Liver (tissue), 9 donors: ENCODE measurements around the gene PIWIL1. TPM values are rescaled to one million over a fixed set of nuclear protein-coding genes. Genes with fewer than 3 reads are reported as not detected.

Source experiments
- DNase-seq: peaks from one replicate; pipeline ENCODE4 v3.0.0-alpha.2; 2017; ENCODE audit warnings: low spot score
- H3K27ac ChIP-seq, 2 donors: one replicate each; pipeline ENCODE4 v1.7.0; 2013; ENCODE audit warnings: inconsistent platforms in 2 of 2, low read length in 2 of 2, control low read depth in 1 of 2, low read depth in 1 of 2, mild to moderate bottlenecking in 1 of 2
- H3K27me3 ChIP-seq, 4 donors: one replicate each; pipeline versions ENCODE4 v1.6.1 to v1.7.0; 2013; ENCODE audit warnings: low read length in 3 of 4, inconsistent platforms in 1 of 4, mild to moderate bottlenecking in 1 of 4, moderate library complexity in 1 of 4; ENCODE audit not compliant: control insufficient read depth in 4 of 4, insufficient read depth in 4 of 4
- H3K36me3 ChIP-seq, 4 donors: one replicate each; pipeline versions ENCODE4 v1.6.1 to v1.7.0; 2013; ENCODE audit warnings: low read length in 3 of 4, mild to moderate bottlenecking in 3 of 4, low read depth in 1 of 4, moderate library complexity in 1 of 4; ENCODE audit not compliant: control insufficient read depth in 4 of 4, insufficient read depth in 3 of 4
- H3K4me1 ChIP-seq, 4 donors: one replicate each; pipeline versions ENCODE4 v1.6.1 to v1.7.0; 2013; ENCODE audit warnings: low read length in 3 of 4, mild to moderate bottlenecking in 3 of 4, moderate library complexity in 1 of 4; ENCODE audit not compliant: control insufficient read depth in 4 of 4, insufficient read depth in 4 of 4
- H3K4me3 ChIP-seq, 3 donors: one replicate each; pipeline versions ENCODE4 v1.6.1 to v1.7.0; 2013; ENCODE audit warnings: low read length in 3 of 3, control low read depth in 1 of 3, low read depth in 1 of 3, mild to moderate bottlenecking in 1 of 3
- H3K9ac ChIP-seq, 2 donors: one replicate each; pipeline ENCODE4 v1.7.0; 2013; ENCODE audit warnings: low read length in 2 of 2, mild to moderate bottlenecking in 2 of 2, moderate library complexity in 2 of 2, control low read depth in 1 of 2, low read depth in 1 of 2
- H3K9me3 ChIP-seq, 4 donors: one replicate each; pipeline versions ENCODE4 v1.6.1 to v1.7.0; 2013; ENCODE audit warnings: low read length in 3 of 4; ENCODE audit not compliant: control insufficient read depth in 4 of 4
- CTCF ChIP-seq: fragments of 150-350 bp; IDR thresholded peaks from 2 replicates; pipeline ENCODE4 v1.5.1; 2017; ENCODE audit warnings: improper control_type of control experiment, low read depth, low read length; ENCODE audit not compliant: missing input control
- EGR1 ChIP-seq, 2 donors: IDR thresholded peaks; 2 replicates each; pipeline ENCODE4 v1.6.1; 2016 to 2018; ENCODE audit warnings: antibody characterized with exemption in 2 of 2, low read depth in 2 of 2
- FOXA1 ChIP-seq: IDR thresholded peaks from 2 replicates; pipeline ENCODE4 v1.6.1; 2016; ENCODE audit warnings: antibody characterized with exemption
- FOXA2 ChIP-seq: IDR thresholded peaks from 2 replicates; pipeline ENCODE4 v1.6.1; 2016; ENCODE audit warnings: antibody characterized with exemption
- GABPA ChIP-seq, 2 donors: IDR thresholded peaks in 1 of 2; conservative IDR thresholded peaks in 1 of 2; 2 replicates each; pipeline ENCODE4 v1.6.1; 2016; ENCODE audit warnings: antibody characterized with exemption in 2 of 2, mild to moderate bottlenecking in 1 of 2, moderate library complexity in 1 of 2
- HNF4A ChIP-seq, 2 donors: conservative IDR thresholded peaks; 2 replicates each; pipeline ENCODE4 v1.6.1; 2016; ENCODE audit warnings: antibody characterized with exemption in 2 of 2, mild to moderate bottlenecking in 2 of 2
- HNF4G ChIP-seq: IDR thresholded peaks from 2 replicates; pipeline ENCODE4 v1.6.1; 2016; ENCODE audit warnings: antibody characterized with exemption
- JUND ChIP-seq, 2 donors: IDR thresholded peaks; 2 replicates each; pipeline ENCODE4 v1.6.1; 2016; ENCODE audit warnings: antibody characterized with exemption in 2 of 2
- MAX ChIP-seq: IDR thresholded peaks from 2 replicates; pipeline ENCODE4 v1.6.1; 2016; ENCODE audit warnings: antibody characterized with exemption
- NR2F2 ChIP-seq: IDR thresholded peaks from 2 replicates; pipeline ENCODE4 v1.6.1; 2016; ENCODE audit warnings: antibody characterized with exemption
- RAD21 ChIP-seq, 2 donors: IDR thresholded peaks; 2 replicates each; pipeline ENCODE4 v1.6.1; 2016; ENCODE audit warnings: antibody characterized with exemption in 2 of 2, mild to moderate bottlenecking in 2 of 2
- RXRA ChIP-seq, 2 donors: IDR thresholded peaks; 2 replicates each; pipeline ENCODE4 v1.6.1; 2017 to 2018; ENCODE audit warnings: antibody characterized with exemption in 2 of 2, mild to moderate bottlenecking in 1 of 2
- SP1 ChIP-seq: IDR thresholded peaks from 2 replicates; pipeline ENCODE4 v1.6.1; 2018; ENCODE audit warnings: antibody characterized with exemption, mild to moderate bottlenecking
- TAF1 ChIP-seq: conservative IDR thresholded peaks from 2 replicates; pipeline ENCODE4 v1.6.1; 2016; ENCODE audit warnings: antibody characterized with exemption, mild to moderate bottlenecking
- YY1 ChIP-seq: IDR thresholded peaks from 2 replicates; pipeline ENCODE4 v1.6.1; 2016; ENCODE audit warnings: antibody characterized with exemption, mild to moderate bottlenecking
- WGBS: extraction: QIAGEN DNeasy Blood & Tissue Kit; methylation state at CpG from one replicate; pipeline ENCODE4 v1.1.7; 2013; 5-methylcytosine and 5-hydroxymethylcytosine counted together
- polyA plus RNA-seq, 2 donors: library from polyadenylated mRNA; stranded (reverse) in 1 of 2; unstranded in 1 of 2; fragments of 200-250 nt in 1 of 2; fragments of >200 nt in 1 of 2; fragmentation: Nextera tagmentation in 1 of 2; extraction: Ambion mirVana in 1 of 2; gene quantifications; one replicate each; pipeline versions ENCODE4 v1.2.1 to v1.2.3, GENCODE V29; 2013 to 2015
- total RNA-seq, 2 donors: library from RNA; depleted of rRNA; stranded (reverse); fragments of >200 nt; gene quantifications; one replicate each; pipeline ENCODE4 v1.2.3, GENCODE V29; 2014
- TF ChIP-seq, protein P1 (sequence below): IDR thresholded peaks from 2 replicates; pipeline ENCODE4 v1.6.1; 2016; ENCODE audit warnings: antibody characterized with exemption, mild to moderate bottlenecking
- TF ChIP-seq, protein P2 (sequence below): IDR thresholded peaks from 2 replicates; pipeline ENCODE4 v1.6.1; 2016; ENCODE audit warnings: antibody characterized with exemption
- TF ChIP-seq, protein P3 (sequence below): IDR thresholded peaks from 2 replicates; pipeline ENCODE4 v1.6.1; 2016; ENCODE audit warnings: antibody characterized with exemption
- donor health status: healthy.
- donor health status: healthy.
- donor health status: healthy.
- donor health status: healthy.
- donor health status: healthy.

The PIWIL1 gene
- total and polyA plus RNA-seq, 4 donors, result 0.01 TPM; not detected in 3

DNA sequence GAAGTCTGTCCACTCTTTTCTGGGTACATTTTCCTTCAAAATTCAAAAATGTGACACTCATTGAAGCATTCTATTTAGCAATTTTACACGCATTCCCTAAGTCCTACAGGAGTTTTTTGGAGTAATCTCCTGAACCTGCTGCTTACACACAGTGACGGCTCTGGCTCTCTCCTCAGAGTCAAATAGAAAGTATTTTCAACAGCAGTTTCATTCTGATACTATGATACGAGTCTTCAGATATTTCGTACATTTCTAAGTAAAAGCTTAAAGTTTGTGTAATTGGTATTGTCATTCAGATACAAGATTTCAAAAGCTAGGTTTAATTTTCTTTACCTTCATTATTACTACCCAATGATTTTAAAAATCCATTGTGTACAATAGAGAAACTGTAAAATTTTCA lies 36.4 kb downstream of the PIWIL1 start:
- 86% methylated on average over 4 of the region's 4 CpGs for WGBS
- H3K9ac ChIP-seq, result no peak overlapping the region
- H3K9me3 ChIP-seq, result no peaks in the 10 kb centered on the region
- TF ChIP-seq MAX (no peak), TAF1 (no peak), EGR1 (IDR thresholded peaks at IDR 0.05; ENCODE audit: low read depth in 2 of 2) (no peak), JUND (IDR thresholded peaks at IDR 0.05) (no peak), HNF4A (conservative IDR thresholded peaks at IDR 0.05) (no peak), FOXA1 (no peak), FOXA2 (no peak), RXRA (IDR thresholded peaks at IDR 0.05) (no peak)
- TF ChIP-seq, protein P1, sequence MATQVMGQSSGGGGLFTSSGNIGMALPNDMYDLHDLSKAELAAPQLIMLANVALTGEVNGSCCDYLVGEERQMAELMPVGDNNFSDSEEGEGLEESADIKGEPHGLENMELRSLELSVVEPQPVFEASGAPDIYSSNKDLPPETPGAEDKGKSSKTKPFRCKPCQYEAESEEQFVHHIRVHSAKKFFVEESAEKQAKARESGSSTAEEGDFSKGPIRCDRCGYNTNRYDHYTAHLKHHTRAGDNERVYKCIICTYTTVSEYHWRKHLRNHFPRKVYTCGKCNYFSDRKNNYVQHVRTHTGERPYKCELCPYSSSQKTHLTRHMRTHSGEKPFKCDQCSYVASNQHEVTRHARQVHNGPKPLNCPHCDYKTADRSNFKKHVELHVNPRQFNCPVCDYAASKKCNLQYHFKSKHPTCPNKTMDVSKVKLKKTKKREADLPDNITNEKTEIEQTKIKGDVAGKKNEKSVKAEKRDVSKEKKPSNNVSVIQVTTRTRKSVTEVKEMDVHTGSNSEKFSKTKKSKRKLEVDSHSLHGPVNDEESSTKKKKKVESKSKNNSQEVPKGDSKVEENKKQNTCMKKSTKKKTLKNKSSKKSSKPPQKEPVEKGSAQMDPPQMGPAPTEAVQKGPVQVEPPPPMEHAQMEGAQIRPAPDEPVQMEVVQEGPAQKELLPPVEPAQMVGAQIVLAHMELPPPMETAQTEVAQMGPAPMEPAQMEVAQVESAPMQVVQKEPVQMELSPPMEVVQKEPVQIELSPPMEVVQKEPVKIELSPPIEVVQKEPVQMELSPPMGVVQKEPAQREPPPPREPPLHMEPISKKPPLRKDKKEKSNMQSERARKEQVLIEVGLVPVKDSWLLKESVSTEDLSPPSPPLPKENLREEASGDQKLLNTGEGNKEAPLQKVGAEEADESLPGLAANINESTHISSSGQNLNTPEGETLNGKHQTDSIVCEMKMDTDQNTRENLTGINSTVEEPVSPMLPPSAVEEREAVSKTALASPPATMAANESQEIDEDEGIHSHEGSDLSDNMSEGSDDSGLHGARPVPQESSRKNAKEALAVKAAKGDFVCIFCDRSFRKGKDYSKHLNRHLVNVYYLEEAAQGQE, result no peak
- TF ChIP-seq, protein P2, sequence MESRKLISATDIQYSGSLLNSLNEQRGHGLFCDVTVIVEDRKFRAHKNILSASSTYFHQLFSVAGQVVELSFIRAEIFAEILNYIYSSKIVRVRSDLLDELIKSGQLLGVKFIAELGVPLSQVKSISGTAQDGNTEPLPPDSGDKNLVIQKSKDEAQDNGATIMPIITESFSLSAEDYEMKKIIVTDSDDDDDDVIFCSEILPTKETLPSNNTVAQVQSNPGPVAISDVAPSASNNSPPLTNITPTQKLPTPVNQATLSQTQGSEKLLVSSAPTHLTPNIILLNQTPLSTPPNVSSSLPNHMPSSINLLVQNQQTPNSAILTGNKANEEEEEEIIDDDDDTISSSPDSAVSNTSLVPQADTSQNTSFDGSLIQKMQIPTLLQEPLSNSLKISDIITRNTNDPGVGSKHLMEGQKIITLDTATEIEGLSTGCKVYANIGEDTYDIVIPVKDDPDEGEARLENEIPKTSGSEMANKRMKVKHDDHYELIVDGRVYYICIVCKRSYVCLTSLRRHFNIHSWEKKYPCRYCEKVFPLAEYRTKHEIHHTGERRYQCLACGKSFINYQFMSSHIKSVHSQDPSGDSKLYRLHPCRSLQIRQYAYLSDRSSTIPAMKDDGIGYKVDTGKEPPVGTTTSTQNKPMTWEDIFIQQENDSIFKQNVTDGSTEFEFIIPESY, result no peak
- no peaks in the 10 kb centered on the region for H3K4me1 ChIP-seq
- H3K36me3 ChIP-seq, result no peaks in the 10 kb centered on the region
- DNase-seq, result no peak
- no peak overlapping the region for H3K27ac ChIP-seq
- peaks cover 0 to 2% (median 1%) of the 10 kb centered on the region in 4 donors for H3K27me3 ChIP-seq
- H3K4me3 ChIP-seq, result no peak overlapping the region

- Histone ChIP-seq H3K4me3 (no peak overlapping the region), H3K27ac (no peak overlapping the region), H3K27me3 (peaks cover 0 to 2% (median 1%) of the 10 kb centered on the region in 4 donors), H3K4me1 (no peaks in the 10 kb centered on the region), H3K36me3 (no peaks in the 10 kb centered on the region), H3K9me3 (no peaks in the 10 kb centered on the region), H3K9ac (no peak overlapping the region)
- DNase-seq, result no peak
- WGBS, result 87% methylated on average over 13 of the region's 13 CpGs
- no peak for TF ChIP-seq JUND (IDR thresholded peaks at IDR 0.05)
- no peak for TF ChIP-seq GABPA (IDR thresholded peaks at IDR 0.05 in 1 of 2, conservative IDR thresholded peaks at IDR 0.05 in 1 of 2)
- TF ChIP-seq, protein P3, sequence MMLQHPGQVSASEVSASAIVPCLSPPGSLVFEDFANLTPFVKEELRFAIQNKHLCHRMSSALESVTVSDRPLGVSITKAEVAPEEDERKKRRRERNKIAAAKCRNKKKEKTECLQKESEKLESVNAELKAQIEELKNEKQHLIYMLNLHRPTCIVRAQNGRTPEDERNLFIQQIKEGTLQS, result no peak
- no peak for TF ChIP-seq YY1
- TF ChIP-seq FOXA2, result no peak
- no peak for TF ChIP-seq MAX
- no peak for TF ChIP-seq HNF4A (conservative IDR thresholded peaks at IDR 0.05)
- no peak for TF ChIP-seq FOXA1
- TF ChIP-seq NR2F2, result no peak
- TF ChIP-seq HNF4G, result no peak
- no peak for TF ChIP-seq SP1
- TF ChIP-seq EGR1 (IDR thresholded peaks at IDR 0.05; ENCODE audit: low read depth in 2 of 2), result no peak
- TF ChIP-seq, protein P1, result no peak
- no peak for TF ChIP-seq RXRA (IDR thresholded peaks at IDR 0.05)
- TF ChIP-seq CTCF, result no peak
- no peak for TF ChIP-seq RAD21 (IDR thresholded peaks at IDR 0.05)
Measured at GRCh38 chr12:130375296-130376287, 37.9 kb downstream of the PIWIL1 start.
